SK-N-SH treated with all-trans-retinoic acid at 6 μM for 48 hours (cell line): Measurements from ENCODE around the gene TDO2.

Experiments used
- ATAC-seq: fragments of 200-7000 bp; cut with Tn5 transposase; 3 replicates; pipeline ENCODE4 v1.9.1; 2020; ENCODE audit warnings: mild to moderate bottlenecking, moderate library complexity
- ARNTL ChIP-seq: fragments of 450-650 bp; formaldehyde crosslinking; IDR thresholded peaks from 2 replicates; pipeline ENCODE4 v1.5.0; 2020; ENCODE audit warnings: low read depth, mild to moderate bottlenecking, moderate library complexity, borderline replicate concordance
- BACH2 ChIP-seq: fragments of 250-450 bp; sonication (Bioruptor Pico); IDR thresholded peaks from 2 replicates; pipeline ENCODE4 v1.9.0; 2021; ENCODE audit warnings: mild to moderate bottlenecking, borderline replicate concordance
- CREB5 ChIP-seq: fragments of 250-450 bp; sonication (Bioruptor Pico); IDR thresholded peaks from 2 replicates; pipeline ENCODE4 v1.5.1; 2020; ENCODE audit warnings: low read depth, mild to moderate bottlenecking, moderate library complexity
- CSDC2 ChIP-seq: fragments of 250-450 bp; sonication (Bioruptor Pico); IDR thresholded peaks from 2 replicates; pipeline ENCODE4 v1.5.0; 2020; ENCODE audit warnings: mild to moderate bottlenecking, moderate library complexity
- ESRRG ChIP-seq: fragments of 250-450 bp; sonication (Bioruptor Pico); IDR thresholded peaks from 2 replicates; pipeline ENCODE4 v1.6.1; 2021; ENCODE audit warnings: mild to moderate bottlenecking
- GLIS3 ChIP-seq: fragments of 250-450 bp; sonication (Bioruptor Pico); IDR thresholded peaks from 2 replicates; pipeline ENCODE4 v1.5.0; 2020; ENCODE audit warnings: mild to moderate bottlenecking, moderate library complexity
- ISL1 ChIP-seq: fragments of 250-450 bp; sonication (Bioruptor Pico); IDR thresholded peaks from 2 replicates; pipeline ENCODE4 v2.1.2; 2022; ENCODE audit warnings: mild to moderate bottlenecking, moderate library complexity
- OSR1 ChIP-seq: fragments of 250-450 bp; sonication (Bioruptor Pico); IDR thresholded peaks from 2 replicates; pipeline ENCODE4 v1.8.0; 2022; ENCODE audit warnings: moderate library complexity, mild to moderate bottlenecking, inconsistent platforms
- RARB ChIP-seq: fragments of 250-450 bp; sonication (Bioruptor Pico); IDR thresholded peaks from 2 replicates; pipeline ENCODE4 v1.8.0; 2021; ENCODE audit warnings: mild to moderate bottlenecking, moderate library complexity
- SNAI2 ChIP-seq: fragments of 250-450 bp; sonication (Bioruptor Pico); IDR thresholded peaks from 2 replicates; pipeline ENCODE4 v1.5.0; 2020; ENCODE audit warnings: mild to moderate bottlenecking, moderate library complexity
- TCF4 ChIP-seq: fragments of 250-450 bp; sonication (Bioruptor Pico); IDR thresholded peaks from 2 replicates; pipeline ENCODE4 v1.8.0; 2021; ENCODE audit warnings: mild to moderate bottlenecking, moderate library complexity, borderline replicate concordance
- TOX ChIP-seq: fragments of 250-450 bp; sonication (Bioruptor Pico); IDR thresholded peaks from 2 replicates; pipeline ENCODE4 v1.8.0; 2021; ENCODE audit warnings: mild to moderate bottlenecking, moderate library complexity, borderline replicate concordance
- ZC3H10 ChIP-seq: fragments of 250-450 bp; sonication (Bioruptor Pico); IDR thresholded peaks from 2 replicates; pipeline ENCODE4 v1.5.1; 2021; ENCODE audit warnings: mild to moderate bottlenecking, moderate library complexity
- ZFP3 ChIP-seq: fragments of 250-450 bp; sonication (Bioruptor Pico); IDR thresholded peaks from 2 replicates; pipeline ENCODE4 v1.5.0; 2020; ENCODE audit warnings: mild to moderate bottlenecking, moderate library complexity
- ZFP30 ChIP-seq: fragments of 450-650 bp; formaldehyde crosslinking; IDR thresholded peaks from 2 replicates; pipeline ENCODE4 v1.5.0; 2022; ENCODE audit warnings: mild to moderate bottlenecking, moderate library complexity
- ZNF565 ChIP-seq: fragments of 450-650 bp; formaldehyde crosslinking; conservative IDR thresholded peaks from 2 replicates; pipeline ENCODE4 v1.5.0; 2020; ENCODE audit warnings: low read depth, mild to moderate bottlenecking, moderate library complexity
- ZNF70 ChIP-seq: fragments of 450-650 bp; formaldehyde crosslinking; IDR thresholded peaks from 2 replicates; pipeline ENCODE4 v1.5.0; 2020; ENCODE audit warnings: mild to moderate bottlenecking, moderate library complexity
- ZNF8 ChIP-seq: fragments of 450-650 bp; formaldehyde crosslinking; IDR thresholded peaks from 2 replicates; pipeline ENCODE4 v1.5.0; 2020; ENCODE audit warnings: mild to moderate bottlenecking, moderate library complexity
- TF ChIP-seq, protein P1 (sequence below): fragments of 250-450 bp; sonication (Bioruptor Pico); IDR thresholded peaks from 2 replicates; pipeline ENCODE4 v1.5.0; 2020; ENCODE audit warnings: mild to moderate bottlenecking, moderate library complexity
- TF ChIP-seq, protein P2 (sequence below): fragments of 250-450 bp; sonication (Bioruptor Pico); IDR thresholded peaks from 2 replicates; pipeline ENCODE4 v1.8.0; 2020; ENCODE audit warnings: mild to moderate bottlenecking, moderate library complexity, borderline replicate concordance
- TF ChIP-seq, protein P3 (sequence below): fragments of 250-450 bp; sonication (Bioruptor Pico); IDR thresholded peaks from 2 replicates; pipeline ENCODE4 v1.5.1; 2021; ENCODE audit warnings: mild to moderate bottlenecking, moderate library complexity
- TF ChIP-seq, protein P4 (sequence below): fragments of 250-450 bp; sonication (Bioruptor Pico); IDR thresholded peaks from 2 replicates; pipeline ENCODE4 v1.8.0; 2021; ENCODE audit warnings: low read depth, mild to moderate bottlenecking, moderate library complexity, borderline replicate concordance

TDO2 gene

GRCh38 chr4:155907556-155907955, 4.1 kb downstream of the TDO2 start:
- ATAC-seq: no peak
- TF ChIP-seq OSR1 (no peak), ZC3H10 (CRISPR knock-in tag) (no peak), CSDC2 (CRISPR knock-in tag) (no peak), ARNTL (CRISPR knock-in tag) (no peak), TOX (CRISPR knock-in tag) (no peak), ZFP3 (no peak), CREB5 (CRISPR knock-in tag) (no peak), GLIS3 (CRISPR knock-in tag) (no peak), ZNF565 (CRISPR knock-in tag) (no peak), TCF4 (no peak), ZFP30 (CRISPR knock-in tag) (no peak), SNAI2 (CRISPR knock-in tag) (no peak), BACH2 (CRISPR knock-in tag) (no peak), RARB (no peak)
- TF ChIP-seq, protein P1, sequence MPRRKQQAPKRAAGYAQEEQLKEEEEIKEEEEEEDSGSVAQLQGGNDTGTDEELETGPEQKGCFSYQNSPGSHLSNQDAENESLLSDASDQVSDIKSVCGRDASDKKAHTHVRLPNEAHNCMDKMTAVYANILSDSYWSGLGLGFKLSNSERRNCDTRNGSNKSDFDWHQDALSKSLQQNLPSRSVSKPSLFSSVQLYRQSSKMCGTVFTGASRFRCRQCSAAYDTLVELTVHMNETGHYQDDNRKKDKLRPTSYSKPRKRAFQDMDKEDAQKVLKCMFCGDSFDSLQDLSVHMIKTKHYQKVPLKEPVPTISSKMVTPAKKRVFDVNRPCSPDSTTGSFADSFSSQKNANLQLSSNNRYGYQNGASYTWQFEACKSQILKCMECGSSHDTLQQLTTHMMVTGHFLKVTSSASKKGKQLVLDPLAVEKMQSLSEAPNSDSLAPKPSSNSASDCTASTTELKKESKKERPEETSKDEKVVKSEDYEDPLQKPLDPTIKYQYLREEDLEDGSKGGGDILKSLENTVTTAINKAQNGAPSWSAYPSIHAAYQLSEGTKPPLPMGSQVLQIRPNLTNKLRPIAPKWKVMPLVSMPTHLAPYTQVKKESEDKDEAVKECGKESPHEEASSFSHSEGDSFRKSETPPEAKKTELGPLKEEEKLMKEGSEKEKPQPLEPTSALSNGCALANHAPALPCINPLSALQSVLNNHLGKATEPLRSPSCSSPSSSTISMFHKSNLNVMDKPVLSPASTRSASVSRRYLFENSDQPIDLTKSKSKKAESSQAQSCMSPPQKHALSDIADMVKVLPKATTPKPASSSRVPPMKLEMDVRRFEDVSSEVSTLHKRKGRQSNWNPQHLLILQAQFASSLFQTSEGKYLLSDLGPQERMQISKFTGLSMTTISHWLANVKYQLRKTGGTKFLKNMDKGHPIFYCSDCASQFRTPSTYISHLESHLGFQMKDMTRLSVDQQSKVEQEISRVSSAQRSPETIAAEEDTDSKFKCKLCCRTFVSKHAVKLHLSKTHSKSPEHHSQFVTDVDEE (CRISPR knock-in tag): no peak
- TF ChIP-seq, protein P2, sequence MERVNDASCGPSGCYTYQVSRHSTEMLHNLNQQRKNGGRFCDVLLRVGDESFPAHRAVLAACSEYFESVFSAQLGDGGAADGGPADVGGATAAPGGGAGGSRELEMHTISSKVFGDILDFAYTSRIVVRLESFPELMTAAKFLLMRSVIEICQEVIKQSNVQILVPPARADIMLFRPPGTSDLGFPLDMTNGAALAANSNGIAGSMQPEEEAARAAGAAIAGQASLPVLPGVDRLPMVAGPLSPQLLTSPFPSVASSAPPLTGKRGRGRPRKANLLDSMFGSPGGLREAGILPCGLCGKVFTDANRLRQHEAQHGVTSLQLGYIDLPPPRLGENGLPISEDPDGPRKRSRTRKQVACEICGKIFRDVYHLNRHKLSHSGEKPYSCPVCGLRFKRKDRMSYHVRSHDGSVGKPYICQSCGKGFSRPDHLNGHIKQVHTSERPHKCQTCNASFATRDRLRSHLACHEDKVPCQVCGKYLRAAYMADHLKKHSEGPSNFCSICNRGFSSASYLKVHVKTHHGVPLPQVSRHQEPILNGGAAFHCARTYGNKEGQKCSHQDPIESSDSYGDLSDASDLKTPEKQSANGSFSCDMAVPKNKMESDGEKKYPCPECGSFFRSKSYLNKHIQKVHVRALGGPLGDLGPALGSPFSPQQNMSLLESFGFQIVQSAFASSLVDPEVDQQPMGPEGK (CRISPR knock-in tag): no peak
- TF ChIP-seq, protein P3, sequence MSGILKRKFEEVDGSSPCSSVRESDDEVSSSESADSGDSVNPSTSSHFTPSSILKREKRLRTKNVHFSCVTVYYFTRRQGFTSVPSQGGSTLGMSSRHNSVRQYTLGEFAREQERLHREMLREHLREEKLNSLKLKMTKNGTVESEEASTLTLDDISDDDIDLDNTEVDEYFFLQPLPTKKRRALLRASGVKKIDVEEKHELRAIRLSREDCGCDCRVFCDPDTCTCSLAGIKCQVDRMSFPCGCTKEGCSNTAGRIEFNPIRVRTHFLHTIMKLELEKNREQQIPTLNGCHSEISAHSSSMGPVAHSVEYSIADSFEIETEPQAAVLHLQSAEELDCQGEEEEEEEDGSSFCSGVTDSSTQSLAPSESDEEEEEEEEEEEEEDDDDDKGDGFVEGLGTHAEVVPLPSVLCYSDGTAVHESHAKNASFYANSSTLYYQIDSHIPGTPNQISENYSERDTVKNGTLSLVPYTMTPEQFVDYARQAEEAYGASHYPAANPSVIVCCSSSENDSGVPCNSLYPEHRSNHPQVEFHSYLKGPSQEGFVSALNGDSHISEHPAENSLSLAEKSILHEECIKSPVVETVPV: no peak

DNA sequence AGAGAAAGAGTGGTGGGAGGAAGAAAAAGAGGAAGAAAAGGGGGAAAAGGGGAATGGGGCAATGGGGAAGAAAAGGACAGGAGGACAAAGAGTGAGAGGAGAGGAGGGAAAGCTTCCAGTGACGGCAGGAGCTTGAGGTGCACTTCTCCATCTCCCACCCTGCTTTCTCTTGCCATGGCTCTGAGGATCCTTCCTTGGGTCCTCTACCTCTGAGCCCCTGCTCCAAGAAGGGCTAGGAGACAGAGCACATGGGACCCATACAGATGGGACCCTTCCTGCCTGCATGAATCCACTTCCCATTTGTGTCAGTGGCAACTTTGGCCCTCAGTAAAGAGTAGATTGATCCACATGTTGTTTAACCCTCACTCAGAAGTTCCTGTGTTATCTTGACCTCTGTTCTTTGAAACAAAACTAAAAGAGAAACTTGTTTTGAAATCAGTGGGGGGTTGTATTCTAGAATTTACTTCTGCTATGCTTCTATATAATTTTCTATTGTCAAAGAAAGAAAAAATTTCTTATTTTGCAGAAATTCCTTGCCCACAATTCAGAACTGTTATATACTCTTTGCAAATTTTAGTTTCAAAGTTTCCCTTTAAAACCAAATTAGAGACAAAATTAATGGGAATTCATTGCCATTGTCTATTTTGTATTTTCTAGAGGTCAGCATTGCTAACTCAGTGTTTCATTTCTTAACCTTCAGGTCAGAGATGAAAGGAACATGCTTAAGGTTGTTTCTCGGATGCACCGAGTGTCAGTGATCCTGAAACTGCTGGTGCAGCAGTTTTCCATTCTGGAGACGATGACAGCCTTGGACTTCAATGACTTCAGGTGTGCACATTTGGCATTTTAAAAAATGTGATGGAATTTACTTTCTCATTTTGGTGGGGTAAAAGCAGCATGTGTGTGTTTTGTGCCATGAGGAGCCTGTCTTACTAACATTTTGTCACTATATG, 5.0 kb downstream of the TDO2 start:
- ATAC-seq: no peak
- TF ChIP-seq TCF4 (no peak), ZFP3 (no peak), ISL1 (CRISPR knock-in tag) (no peak), ZNF70 (CRISPR knock-in tag) (no peak), ZFP30 (CRISPR knock-in tag) (no peak), RARB (no peak), ESRRG (CRISPR knock-in tag) (no peak), ARNTL (CRISPR knock-in tag) (no peak), ZNF8 (CRISPR knock-in tag) (no peak), ZC3H10 (CRISPR knock-in tag) (no peak), GLIS3 (CRISPR knock-in tag) (no peak), CSDC2 (CRISPR knock-in tag) (no peak), SNAI2 (CRISPR knock-in tag) (no peak), ZNF565 (CRISPR knock-in tag) (no peak)
- TF ChIP-seq, protein P4, sequence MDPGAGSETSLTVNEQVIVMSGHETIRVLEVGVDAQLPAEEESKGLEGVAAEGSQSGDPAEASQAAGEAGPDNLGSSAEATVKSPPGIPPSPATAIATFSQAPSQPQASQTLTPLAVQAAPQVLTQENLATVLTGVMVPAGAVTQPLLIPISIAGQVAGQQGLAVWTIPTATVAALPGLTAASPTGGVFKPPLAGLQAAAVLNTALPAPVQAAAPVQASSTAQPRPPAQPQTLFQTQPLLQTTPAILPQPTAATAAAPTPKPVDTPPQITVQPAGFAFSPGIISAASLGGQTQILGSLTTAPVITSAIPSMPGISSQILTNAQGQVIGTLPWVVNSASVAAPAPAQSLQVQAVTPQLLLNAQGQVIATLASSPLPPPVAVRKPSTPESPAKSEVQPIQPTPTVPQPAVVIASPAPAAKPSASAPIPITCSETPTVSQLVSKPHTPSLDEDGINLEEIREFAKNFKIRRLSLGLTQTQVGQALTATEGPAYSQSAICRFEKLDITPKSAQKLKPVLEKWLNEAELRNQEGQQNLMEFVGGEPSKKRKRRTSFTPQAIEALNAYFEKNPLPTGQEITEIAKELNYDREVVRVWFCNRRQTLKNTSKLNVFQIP: no peak
- TF ChIP-seq, protein P1 (CRISPR knock-in tag): no peak
- TF ChIP-seq, protein P3: no peak
